ENCODE results near the gene SLC36A4. TPM values are rescaled to one million over a fixed set of nuclear protein-coding genes. Genes with fewer than 3 reads are reported as not detected.

The SLC36A4 gene
- total and polyA plus RNA-seq, 2 of the 4 experiments (the other 2 are of a cell fraction): 9.2 to 13.1 TPM

- DNase-seq (no peak), ATAC-seq (ENCODE audit: low read depth) (no peak)
- Histone ChIP-seq H3K4ac (ENCODE audit: low read depth, low read length) (no peak overlapping the region), H2AK9ac (replicated peaks; ENCODE audit: low read depth, low read length, poor library complexity) (no peak overlapping the region), H3K18ac (ENCODE audit: low read depth, low read length) (no peak overlapping the region), H3K4me1 (ENCODE audit: control insufficient read depth, insufficient read depth, low read length) (no peaks in the 10 kb centered on the region), H3K9me1 (ENCODE audit: insufficient read depth, low read length) (no peaks in the 10 kb centered on the region), H3K36me3 (ENCODE audit: control insufficient read depth, insufficient read depth, low read length) (no peaks in the 10 kb centered on the region), H4K8ac (ENCODE audit: low read depth in 2 of 2, low read length in 2 of 2) (no peak overlapping the region), H3K14ac (replicated peaks; ENCODE audit: low read depth, low read length) (no peak overlapping the region), H4K91ac (ENCODE audit: insufficient read depth, low read depth, low read length) (no peak overlapping the region), H4K20me1 (ENCODE audit: insufficient read depth, low read length) (no peaks in the 10 kb centered on the region), H3K4me2 (ENCODE audit: low read depth, low read length) (no peak overlapping the region), H3K27me3 (ENCODE audit: control insufficient read depth, insufficient read depth, low read length) (no peaks in the 10 kb centered on the region), H3K4me3 (ENCODE audit: insufficient read depth, low read depth, low read length) (no peak overlapping the region), H3K27ac (ENCODE audit: insufficient read depth, low read length) (no peak overlapping the region), H3K9ac (ENCODE audit: low read depth, low read length) (no peak overlapping the region), H3K9me3 (ENCODE audit: control insufficient read depth, insufficient read depth, low read length) (no peaks in the 10 kb centered on the region), H3K79me1 (ENCODE audit: low read depth in 1 of 2, low read length in 2 of 2) (no peaks in the 10 kb centered on the region), H2BK120ac (ENCODE audit: low read depth, low read length) (no peak overlapping the region), H2AFZ (replicated peaks; ENCODE audit: low read length, poor library complexity) (no peak overlapping the region), H3K23ac (ENCODE audit: low read depth, low read length) (no peak overlapping the region), H2BK15ac (ENCODE audit: low read depth, low read length) (no peak overlapping the region), H4K5ac (ENCODE audit: low read depth, low read length) (no peak overlapping the region), H2AK5ac (ENCODE audit: low read depth, low read length) (no peak overlapping the region), H3K56ac (ENCODE audit: extremely low read depth, insufficient read depth, low read length) (no peak overlapping the region), H2BK20ac (ENCODE audit: low read depth, low read length) (no peak overlapping the region), H2BK5ac (ENCODE audit: low read depth, low read length, poor library complexity, severe bottlenecking) (no peak overlapping the region)
- no CpG with 5 or more reads among the region's 3 CpGs for WGBS, 2 experiments (ENCODE audit: extremely low coverage in 2 of 2, insufficient read length in 1 of 2)
- ChIA-PET POLR2A (ENCODE audit: unreplicated experiment) (no interaction called here), CTCF (interaction anchor here (0.7 kb wide), 1 partner anchor 27 kb away, joined by 3 read pairs; no protein-coding TSS in a partner anchor)
- intact Hi-C loops (cut with micrococcal nuclease): no loop called here
- in situ Hi-C loops (cut with MboI; ENCODE audit: low sequenced_read_pairs): no loop called here
- TF ChIP-seq POLR2A (IDR thresholded peaks at IDR 0.05; ENCODE audit: low read depth, low read length) (no peak), CEBPB (IDR thresholded peaks at IDR 0.05; ENCODE audit: low read depth, low read length) (no peak), USF2 (IDR thresholded peaks at IDR 0.05; ENCODE audit: low read depth, low read length) (no peak), ELK1 (IDR thresholded peaks at IDR 0.05; ENCODE audit: borderline replicate concordance, low read depth, low read length) (no peak), MAZ (IDR thresholded peaks at IDR 0.05; ENCODE audit: borderline replicate concordance, low read depth, low read length) (no peak), RCOR1 (IDR thresholded peaks at IDR 0.05; ENCODE audit: insufficient replicate concordance, low read length) (no peak), BHLHE40 (IDR thresholded peaks at IDR 0.05; ENCODE audit: low read depth, low read length) (no peak), SMC3 (IDR thresholded peaks at IDR 0.05; ENCODE audit: low read depth, low read length) (no peak), CHD1 (IDR thresholded peaks at IDR 0.05; ENCODE audit: low read depth, low read length) (no peak), CTCF (conservative IDR thresholded peaks at IDR 0.05; ENCODE audit: low read depth, low read length) (no peak), MXI1 (IDR thresholded peaks at IDR 0.05; ENCODE audit: borderline replicate concordance, low read depth, low read length) (no peak), FOS (IDR thresholded peaks at IDR 0.05; ENCODE audit: low read depth, low read length) (no peak), NFE2L2 (IDR thresholded peaks at IDR 0.05; ENCODE audit: low read depth, low read length) (no peak), RAD21 (IDR thresholded peaks at IDR 0.05; ENCODE audit: low read length) (no peak), MAFK (IDR thresholded peaks at IDR 0.05; ENCODE audit: low read depth, low read length) (no peak), RFX5 (IDR thresholded peaks at IDR 0.05; ENCODE audit: low read depth, low read length) (no peak)
- BruUV-seq (replicated peaks): no TSS peak
- dilution Hi-C loops (cut with HindIII; ENCODE audit: low sequenced_read_pairs, unreplicated experiment): no loop called here
These were observed 42.1 kb downstream of the SLC36A4 start for GRCh38 chr11:93155738-93156137.

Measured in IMR-90 (cell line).